ENCODE measurements around the gene SRD5A2.

DNA sequence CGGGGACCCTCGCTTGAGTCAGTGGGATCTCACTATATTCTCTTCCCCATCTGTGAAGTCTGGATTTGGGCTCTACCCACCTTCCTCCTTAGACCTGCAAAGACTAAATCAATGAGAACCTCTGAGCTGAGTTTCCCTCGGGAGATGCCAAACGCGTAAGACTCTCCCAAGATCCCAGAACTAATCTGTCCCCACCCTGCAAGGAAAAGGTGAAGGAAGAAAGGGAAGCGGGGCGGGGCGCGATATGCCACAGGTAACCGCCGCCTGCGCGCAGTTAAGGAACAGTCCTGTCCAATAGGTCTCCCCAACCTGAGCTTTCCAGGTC lies 780 bp downstream of the SRD5A2 start:
- TF ChIP-seq POLR2A (IDR thresholded peaks at IDR 0.05), result no peak
- TF ChIP-seq, protein P1, sequence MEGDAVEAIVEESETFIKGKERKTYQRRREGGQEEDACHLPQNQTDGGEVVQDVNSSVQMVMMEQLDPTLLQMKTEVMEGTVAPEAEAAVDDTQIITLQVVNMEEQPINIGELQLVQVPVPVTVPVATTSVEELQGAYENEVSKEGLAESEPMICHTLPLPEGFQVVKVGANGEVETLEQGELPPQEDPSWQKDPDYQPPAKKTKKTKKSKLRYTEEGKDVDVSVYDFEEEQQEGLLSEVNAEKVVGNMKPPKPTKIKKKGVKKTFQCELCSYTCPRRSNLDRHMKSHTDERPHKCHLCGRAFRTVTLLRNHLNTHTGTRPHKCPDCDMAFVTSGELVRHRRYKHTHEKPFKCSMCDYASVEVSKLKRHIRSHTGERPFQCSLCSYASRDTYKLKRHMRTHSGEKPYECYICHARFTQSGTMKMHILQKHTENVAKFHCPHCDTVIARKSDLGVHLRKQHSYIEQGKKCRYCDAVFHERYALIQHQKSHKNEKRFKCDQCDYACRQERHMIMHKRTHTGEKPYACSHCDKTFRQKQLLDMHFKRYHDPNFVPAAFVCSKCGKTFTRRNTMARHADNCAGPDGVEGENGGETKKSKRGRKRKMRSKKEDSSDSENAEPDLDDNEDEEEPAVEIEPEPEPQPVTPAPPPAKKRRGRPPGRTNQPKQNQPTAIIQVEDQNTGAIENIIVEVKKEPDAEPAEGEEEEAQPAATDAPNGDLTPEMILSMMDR (IDR thresholded peaks at IDR 0.05), result no peak
